Measurements from ENCODE around the gene GDF10. TPM values are rescaled to one million over a fixed set of nuclear protein-coding genes. Genes with fewer than 3 reads are reported as not detected.

Gene GDF10
- polyA plus RNA-seq, 1 experiment = not detected

DNA sequence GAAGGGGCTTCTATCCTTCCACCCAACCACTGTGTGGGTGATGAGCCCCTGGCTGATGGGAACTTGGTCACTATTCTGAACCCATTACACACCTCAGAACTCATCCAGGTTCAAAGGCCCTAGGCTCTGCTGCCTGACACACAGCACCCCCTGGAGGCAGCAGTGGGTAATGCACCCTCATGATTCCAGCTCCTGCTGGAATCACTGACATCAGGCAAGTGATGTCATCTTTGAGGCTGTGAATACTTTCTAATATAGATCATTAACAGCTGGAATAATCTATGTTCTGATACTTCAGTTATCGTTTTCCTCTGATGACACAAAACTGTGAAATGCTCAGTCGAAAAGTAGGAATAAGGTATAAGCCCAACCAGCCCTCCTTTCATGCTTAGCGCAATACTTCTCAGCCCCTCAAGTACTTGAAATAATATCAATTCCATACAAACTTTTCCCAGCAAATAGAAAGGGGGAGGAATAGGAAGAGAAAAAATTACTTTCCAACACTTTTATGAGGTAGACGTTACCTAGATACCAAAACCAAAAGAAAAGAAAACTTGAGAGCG lies 40.7 kb downstream of the GDF10 start:
- DNase-seq (ENCODE audit: low read depth) = no peak
- ChIA-PET POLR2A (no interaction called here), CTCF (interaction anchor here (0.6 to 2.3 kb wide), 17 partner anchors 9 to 348 kb away, joined by 3 to 17 read pairs (median 4); no protein-coding TSS in a partner anchor)
- TF ChIP-seq, protein P1, sequence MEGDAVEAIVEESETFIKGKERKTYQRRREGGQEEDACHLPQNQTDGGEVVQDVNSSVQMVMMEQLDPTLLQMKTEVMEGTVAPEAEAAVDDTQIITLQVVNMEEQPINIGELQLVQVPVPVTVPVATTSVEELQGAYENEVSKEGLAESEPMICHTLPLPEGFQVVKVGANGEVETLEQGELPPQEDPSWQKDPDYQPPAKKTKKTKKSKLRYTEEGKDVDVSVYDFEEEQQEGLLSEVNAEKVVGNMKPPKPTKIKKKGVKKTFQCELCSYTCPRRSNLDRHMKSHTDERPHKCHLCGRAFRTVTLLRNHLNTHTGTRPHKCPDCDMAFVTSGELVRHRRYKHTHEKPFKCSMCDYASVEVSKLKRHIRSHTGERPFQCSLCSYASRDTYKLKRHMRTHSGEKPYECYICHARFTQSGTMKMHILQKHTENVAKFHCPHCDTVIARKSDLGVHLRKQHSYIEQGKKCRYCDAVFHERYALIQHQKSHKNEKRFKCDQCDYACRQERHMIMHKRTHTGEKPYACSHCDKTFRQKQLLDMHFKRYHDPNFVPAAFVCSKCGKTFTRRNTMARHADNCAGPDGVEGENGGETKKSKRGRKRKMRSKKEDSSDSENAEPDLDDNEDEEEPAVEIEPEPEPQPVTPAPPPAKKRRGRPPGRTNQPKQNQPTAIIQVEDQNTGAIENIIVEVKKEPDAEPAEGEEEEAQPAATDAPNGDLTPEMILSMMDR (IDR thresholded peaks at IDR 0.05; ENCODE audit: insufficient read depth, low read depth, low read length) = peak; percentile 97
- H3K27me3 ChIP-seq (ENCODE audit: control insufficient read depth, insufficient read depth, low read length) = peaks cover 10% of the 10 kb centered on the region
- H3K36me3 ChIP-seq (ENCODE audit: control insufficient read depth, insufficient read depth, low read length) = no peaks in the 10 kb centered on the region
- no peak overlapping the region for H3K4me3 ChIP-seq (ENCODE audit: low read depth, low read length)

DNA sequence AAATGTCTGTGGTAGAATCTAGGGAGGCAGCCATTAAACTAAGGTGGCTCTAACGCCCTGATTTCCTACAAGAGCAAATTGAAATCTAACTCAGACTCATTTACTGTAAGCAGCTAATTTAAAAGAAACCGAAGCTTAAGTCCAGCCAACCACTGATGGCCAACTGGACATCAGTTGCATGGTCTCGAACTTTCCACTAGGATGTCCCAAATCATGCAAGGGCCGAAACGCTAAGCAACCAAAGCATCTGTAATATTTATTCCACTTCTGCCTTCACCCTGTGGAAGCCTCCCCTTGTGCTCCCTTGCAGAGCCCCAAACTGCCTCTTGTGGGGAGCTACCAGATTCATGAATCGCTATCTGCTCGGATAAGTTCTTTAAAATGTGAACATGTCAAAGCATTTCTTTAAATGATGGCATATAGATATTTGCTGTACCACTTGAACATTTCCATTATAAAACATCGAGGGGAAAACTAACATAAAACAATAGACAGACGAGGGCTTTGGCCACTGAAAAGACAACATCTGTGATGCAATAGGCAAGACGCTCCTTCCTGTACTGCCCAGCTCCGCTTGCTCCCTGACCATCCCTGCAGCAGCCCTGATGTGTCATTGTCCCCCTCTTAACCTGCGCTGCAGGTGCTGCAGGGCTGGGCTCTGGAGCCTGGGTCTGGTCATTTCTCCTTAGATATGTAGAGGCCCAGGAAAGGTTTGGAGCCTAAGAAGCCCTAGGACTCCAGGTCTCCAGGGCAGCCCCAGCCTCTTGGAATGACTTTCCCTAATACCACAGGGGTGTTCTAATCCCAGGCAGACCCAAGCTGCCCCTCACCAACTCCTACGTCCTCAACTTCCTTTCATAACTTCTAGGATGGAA lies 45.2 kb downstream of the GDF10 start:
- ChIA-PET CTCF (interaction anchor here (2.8 kb wide), 1 partner anchor 16 kb away, joined by 8 read pairs; no protein-coding TSS in a partner anchor), POLR2A (no interaction called here)
- Histone ChIP-seq H3K4me3 (ENCODE audit: low read depth, low read length) (no peak overlapping the region), H3K27me3 (ENCODE audit: control insufficient read depth, insufficient read depth, low read length) (peaks cover 6% of the 10 kb centered on the region; the same call in 1 of the 2 replicates), H3K36me3 (ENCODE audit: control insufficient read depth, insufficient read depth, low read length) (no peaks in the 10 kb centered on the region)
- TF ChIP-seq, protein P1 (IDR thresholded peaks at IDR 0.05; ENCODE audit: insufficient read depth, low read depth, low read length) = no peak
- no peak for DNase-seq (ENCODE audit: low read depth)

DNA sequence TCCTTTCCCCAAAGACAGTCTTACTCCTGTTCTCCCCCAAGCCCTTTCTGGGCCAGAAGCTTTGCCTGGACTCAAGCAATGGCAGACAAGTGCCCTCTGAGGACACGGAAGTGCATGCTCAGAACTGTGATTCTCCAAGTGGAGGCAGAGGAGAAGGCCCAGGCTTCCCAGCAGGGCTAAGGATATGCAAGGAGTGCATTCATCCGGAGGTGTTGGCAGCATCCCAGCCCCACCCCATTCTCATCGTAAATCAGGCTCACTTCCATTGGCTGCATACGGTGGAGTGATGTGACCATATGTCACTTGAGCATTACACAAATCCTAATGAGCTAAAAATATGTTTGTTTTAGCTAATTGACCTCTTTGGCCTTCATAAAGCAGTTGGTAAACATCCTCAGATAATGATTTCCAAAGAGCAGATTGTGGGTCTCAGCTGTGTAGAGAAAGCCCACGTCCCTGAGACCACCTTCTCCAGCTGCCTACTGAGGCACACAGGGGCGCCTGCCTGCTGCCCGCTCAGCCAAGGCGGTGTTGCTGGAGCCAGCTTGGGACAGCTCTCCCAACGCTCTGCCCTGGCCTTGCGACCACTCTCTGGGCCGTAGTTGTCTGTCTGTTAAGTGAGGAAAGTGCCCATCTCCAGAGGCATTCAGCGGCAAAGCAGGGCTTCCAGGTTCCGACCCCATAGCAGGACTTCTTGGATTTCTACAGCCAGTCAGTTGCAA lies 46.7 kb downstream of the GDF10 start:
- H3K27me3 ChIP-seq (ENCODE audit: control insufficient read depth, insufficient read depth, low read length) = peaks cover 6% of the 10 kb centered on the region; the same call in 1 of the 2 replicates
- no peaks in the 10 kb centered on the region for H3K36me3 ChIP-seq (ENCODE audit: control insufficient read depth, insufficient read depth, low read length)
- DNase-seq (ENCODE audit: low read depth) = no peak
- H3K4me3 ChIP-seq (ENCODE audit: low read depth, low read length) = no peak overlapping the region
- ChIA-PET CTCF (interaction anchor here (0.9 to 2.8 kb wide), 3 partner anchors 13 to 34 kb away, joined by 3 to 8 read pairs (median 6); no protein-coding TSS in a partner anchor), POLR2A (no interaction called here)
- TF ChIP-seq, protein P1 (IDR thresholded peaks at IDR 0.05; ENCODE audit: insufficient read depth, low read depth, low read length) = no peak

DNA sequence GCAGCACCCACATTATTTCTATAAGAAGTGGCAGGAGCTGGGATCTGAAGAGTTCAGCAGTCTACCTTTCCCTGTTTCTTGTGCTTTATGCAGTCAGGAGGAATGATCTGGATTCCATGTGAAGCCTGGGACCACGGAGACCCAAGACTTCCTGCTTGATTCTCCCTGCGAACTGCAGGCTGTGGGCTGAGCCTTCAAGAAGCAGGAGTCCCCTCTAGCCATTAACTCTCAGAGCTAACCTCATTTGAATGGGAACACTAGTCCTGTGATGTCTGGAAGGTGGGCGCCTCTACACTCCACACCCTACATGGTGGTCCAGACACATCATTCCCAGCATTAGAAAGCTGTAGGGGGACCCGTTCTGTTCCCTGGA lies 47.3 kb downstream of the GDF10 start:
- ChIA-PET CTCF (interaction anchor here (0.9 to 1.5 kb wide), 4 partner anchors 13 to 323 kb away, joined by 3 to 6 read pairs (median 4); no protein-coding TSS in a partner anchor), POLR2A (no interaction called here)
- Histone ChIP-seq H3K36me3 (ENCODE audit: control insufficient read depth, insufficient read depth, low read length) (no peaks in the 10 kb centered on the region), H3K4me3 (ENCODE audit: low read depth, low read length) (no peak overlapping the region), H3K27me3 (ENCODE audit: control insufficient read depth, insufficient read depth, low read length) (peaks cover 6% of the 10 kb centered on the region; the same call in 1 of the 2 replicates)
- no peak for DNase-seq (ENCODE audit: low read depth)
- TF ChIP-seq, protein P1 (IDR thresholded peaks at IDR 0.05; ENCODE audit: insufficient read depth, low read depth, low read length) = no peak
